SKM-1 treated with dmso at 0.1 percent for 144 hours (cell line): ENCODE measurements around the gene ICAM2.
A peak's percentile ranks its signal among the peaks of the same experiment; 100 is the strongest.
"Not testable (repeated sequence)": the region's sequence is repeated elsewhere in the genome, so short reads cannot be mapped to it uniquely, and the experiment has no call there.

Source experiments
- DNase-seq: peaks from one replicate; lab custom pipeline; 2025; ENCODE audit not compliant: unreplicated experiment; lab: John Stamatoyannopoulos, UW

ICAM2 gene

GRCh38 chr17:63998050-63998720 lies 22.2 kb downstream of the ICAM2 start, which contains the start of gene PRR29:
Gene PRR29 (plus strand): TSS chr17:63998351. CDS start chr17:63998365, 14 bp downstream.
- DNase-seq, result no peak

DNA sequence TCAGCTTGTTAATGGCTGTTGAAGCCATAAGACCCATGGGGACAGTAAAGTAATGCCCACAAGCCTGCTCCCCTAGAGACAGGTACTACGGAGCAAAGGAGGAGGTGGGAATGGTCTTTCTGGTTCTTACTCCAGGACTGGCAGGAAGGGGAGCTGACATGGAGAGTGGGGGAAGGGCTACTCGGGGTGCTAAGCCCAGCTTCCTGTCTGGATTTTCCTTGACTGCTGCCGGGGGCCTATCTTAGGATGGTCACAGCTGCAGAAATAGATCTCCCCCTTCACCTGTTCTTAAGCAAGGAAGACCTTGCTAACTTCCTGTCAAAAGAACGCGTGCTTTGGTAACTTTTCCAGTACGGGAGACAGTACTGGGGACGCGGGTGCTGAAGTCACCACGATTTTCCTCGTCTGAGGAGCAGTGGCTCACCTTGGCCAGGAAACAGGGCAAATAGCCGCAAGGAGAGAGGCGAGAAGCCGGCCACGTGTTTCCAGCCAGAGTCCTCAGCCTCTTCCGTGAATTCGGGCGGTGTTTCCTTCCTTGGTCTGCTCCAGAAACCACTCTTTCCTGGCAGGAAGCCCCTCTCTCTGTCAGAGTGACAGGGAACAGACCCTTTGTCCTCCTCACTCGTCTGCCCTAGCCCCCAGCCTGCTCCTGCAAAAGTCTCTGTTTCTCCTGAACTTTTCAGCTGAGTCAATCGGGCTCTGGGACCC lies 22.9 kb downstream of the ICAM2 start:
- DNase-seq, result no peak

- DNase-seq, result no peak
These were observed 23.8 kb downstream of the ICAM2 start for GRCh38 chr17:63996430-63997182.

DNA sequence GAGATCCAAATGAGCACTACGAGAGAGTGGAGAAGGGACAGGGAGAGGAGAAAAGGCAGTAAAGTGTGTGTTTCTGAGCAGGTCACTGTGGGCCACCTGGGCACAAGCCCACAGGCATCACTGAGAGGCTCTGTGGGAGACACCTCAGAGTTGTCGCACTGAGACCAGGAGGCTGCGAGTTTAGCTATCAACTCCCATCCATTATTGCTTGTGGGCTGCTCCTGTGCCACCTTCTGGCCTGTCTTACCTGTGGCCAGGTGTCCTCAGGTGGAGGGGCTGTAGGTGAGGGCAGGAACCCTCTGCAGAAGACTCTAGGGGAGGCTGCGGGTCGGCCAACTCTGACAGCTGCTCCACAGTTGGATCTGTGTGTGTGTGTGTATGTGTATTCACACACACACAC lies 24.8 kb downstream of the ICAM2 start:
- DNase-seq, result no peak

DNA sequence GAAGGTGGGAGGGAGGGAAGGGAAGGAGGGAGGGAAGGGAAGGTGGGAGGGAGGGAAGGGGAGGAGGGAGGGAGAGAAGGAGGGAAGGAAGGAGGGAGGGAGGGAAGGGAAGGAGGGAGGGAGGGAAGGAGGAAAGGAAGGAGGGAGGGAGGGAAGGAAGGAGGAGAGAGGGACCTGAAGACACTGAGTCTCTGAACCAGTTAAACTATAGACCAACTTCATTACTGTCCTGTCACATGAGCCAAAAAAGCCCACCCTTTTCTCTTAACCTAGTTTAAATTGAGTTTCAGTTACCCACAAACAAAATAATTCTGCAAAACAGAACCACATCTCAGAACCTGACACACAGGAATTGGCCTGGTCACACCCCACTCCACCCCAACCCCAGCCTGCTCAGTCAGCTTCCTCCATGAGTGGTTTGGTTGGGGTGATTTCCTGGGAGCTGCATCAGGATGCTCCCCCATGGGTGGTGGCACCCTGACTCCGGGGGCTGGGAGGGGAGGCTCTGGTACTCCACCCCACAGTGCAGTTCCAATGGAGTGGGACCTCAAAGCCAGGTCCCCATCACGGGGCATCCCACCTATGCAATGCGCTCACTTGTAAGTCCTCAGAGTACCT lies 27.0 kb downstream of the ICAM2 start:
- DNase-seq, result no peak

GRCh38 chr17:63991611-63992010 lies 28.8 kb downstream of the ICAM2 start:
- no peak for DNase-seq

- no peak for DNase-seq
These were observed 30.6 kb downstream of the ICAM2 start for GRCh38 chr17:63989622-63990345.

- no peak for DNase-seq
These were observed 31.5 kb downstream of the ICAM2 start for GRCh38 chr17:63988741-63989621.

DNA sequence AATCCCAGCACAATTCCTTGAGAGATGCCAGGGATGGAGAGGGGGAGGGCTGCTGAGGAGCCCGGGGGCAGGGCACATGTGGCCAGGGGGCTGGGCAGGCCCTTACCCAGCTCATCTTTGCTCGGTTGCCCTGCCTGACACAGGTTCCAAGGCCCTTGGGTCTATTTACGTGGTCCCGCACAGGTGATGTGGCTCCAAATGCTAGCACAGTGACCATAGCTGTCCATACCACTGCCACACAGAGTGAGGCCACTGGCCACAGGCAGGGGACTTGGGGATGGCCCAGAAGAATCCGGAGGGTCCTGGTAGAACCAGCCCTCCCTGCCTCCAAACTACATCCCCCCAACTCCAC lies 32.3 kb downstream of the ICAM2 start:
- DNase-seq, result no peak

GRCh38 chr17:63987221-63988126 lies 33.0 kb downstream of the ICAM2 start:
- no peak for DNase-seq

DNA sequence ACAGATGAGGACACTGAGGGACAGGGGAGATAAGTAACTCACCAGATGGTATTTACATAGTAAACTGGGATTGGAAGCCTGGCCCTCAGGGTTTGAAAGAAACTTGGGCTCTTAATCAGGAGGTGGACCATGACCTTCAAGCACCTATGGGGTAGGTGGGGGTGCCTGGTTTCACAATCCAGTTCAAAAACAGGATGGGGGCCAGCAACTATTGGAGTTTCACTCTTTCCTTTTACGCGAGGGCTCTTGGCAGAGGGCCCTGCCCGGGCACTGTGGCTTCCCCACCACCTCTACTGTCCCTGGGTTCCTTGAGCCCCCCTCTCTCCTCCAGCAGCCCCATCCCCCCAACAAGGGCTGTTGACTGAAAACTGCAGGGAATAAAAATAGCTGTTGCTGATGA lies 33.6 kb downstream of the ICAM2 start:
- no peak for DNase-seq

DNA sequence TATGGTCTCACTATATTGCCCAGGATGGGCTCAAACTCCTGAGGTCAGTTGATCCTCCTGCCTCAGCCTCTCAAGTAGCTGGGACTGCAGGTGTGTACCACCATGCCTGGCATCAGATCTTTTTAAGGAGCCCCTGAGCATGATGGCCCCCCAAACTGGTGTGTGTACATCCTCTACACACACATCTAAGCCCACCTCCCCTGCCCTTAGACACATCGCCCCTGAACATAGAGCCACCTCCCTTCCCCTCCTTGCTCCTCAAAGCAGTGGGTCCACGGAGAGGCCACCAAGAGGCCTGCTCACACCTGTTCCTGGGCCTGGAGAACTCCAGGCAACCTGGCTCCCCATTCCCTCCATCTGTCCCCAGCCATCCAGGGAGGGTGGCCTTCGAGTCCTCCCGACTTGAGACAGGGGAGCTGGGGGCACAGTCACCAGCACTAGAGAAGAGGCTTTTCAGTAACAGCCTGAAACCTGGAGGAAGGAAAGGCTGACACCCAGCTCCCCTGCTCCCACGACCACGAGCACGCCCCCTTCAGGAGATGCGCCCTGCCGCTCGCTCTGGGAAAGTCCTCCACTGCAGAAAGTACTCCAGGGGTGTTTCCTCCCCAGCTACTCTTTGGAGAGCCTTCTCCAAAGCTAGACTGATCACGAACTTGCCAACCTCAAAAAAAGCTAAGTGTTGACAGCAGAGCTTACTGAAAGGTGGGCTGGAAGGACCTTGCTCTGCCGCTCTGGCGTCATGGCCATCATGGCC lies 34.9 kb downstream of the ICAM2 start:
- DNase-seq, result no peak

- no peak for DNase-seq
These were observed 35.6 kb downstream of the ICAM2 start for GRCh38 chr17:63984651-63985386.

DNA sequence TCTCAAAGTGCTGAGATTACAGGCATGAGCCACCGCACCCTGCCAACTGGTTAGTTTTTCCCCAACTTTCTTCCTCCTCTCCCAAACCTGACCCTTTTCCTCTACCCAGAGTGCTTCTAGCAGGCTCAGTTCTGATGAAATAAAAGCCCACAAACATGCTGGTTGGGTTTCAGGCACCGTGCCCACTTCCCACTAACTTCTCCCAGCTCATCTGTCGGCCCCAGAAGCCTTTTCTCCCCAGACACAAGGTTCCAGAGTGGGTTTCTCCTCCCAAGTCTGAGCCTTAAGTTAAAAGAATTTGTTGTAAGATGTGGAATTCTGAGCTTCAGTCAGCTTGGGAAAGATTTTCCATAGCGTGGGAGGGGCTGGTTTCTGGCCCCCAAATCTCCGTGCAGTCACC lies 36.2 kb downstream of the ICAM2 start:
- DNase-seq, result no peak

DNA sequence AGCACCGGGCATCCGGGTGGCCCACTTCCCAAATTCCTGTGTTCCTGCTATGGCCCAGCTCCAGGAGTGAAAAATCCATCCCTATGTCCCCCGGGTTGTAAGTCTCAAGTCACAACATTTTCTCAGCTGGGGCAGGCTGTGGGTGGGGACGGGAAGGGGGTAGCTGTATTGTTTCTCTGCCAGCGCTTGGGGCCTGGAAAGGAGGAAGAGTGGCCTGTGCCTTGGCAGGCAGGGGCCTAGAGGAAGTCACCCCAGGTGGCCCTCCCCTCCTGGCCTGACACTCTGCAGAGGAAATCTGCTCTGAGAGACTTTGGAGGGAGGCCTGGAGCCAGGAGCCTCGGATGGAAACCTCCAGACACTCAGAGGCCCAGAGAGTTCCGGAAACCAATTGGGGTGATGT lies 37.1 kb downstream of the ICAM2 start:
- DNase-seq, result peak; percentile 21

- DNase-seq, result not testable (repeated sequence)
These were observed 37.8 kb downstream of the ICAM2 start for GRCh38 chr17:63982641-63983040.
